NCI-H2196 (cell line): ENCODE measurements around the gene COL9A1.
A peak's percentile ranks its signal among the peaks of the same experiment; 100 is the strongest.

ENCODE experiments used
- DNase-seq: peaks from one replicate; lab custom pipeline; 2025; ENCODE audit not compliant: unreplicated experiment; lab: John Stamatoyannopoulos, UW

COL9A1 gene

DNA sequence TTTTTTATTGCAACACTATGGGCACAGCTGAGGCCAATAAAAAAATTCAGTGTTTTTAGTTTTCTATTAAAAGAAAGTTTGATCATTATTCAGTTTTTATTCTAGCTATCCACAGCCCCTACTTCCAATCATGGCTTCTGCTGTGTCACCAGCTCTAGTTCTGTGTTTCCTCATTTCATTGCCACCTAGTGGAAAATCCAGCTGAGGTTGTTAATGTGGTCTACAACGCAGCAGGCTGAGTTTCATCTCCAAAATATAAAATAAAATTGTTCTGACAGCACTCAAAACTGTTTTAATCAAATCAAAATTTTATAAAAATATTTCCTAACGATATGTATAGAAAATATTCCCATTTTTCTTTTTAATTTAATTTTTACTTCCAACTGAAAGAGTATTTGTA lies 13.6 kb downstream of the COL9A1 start:
- DNase-seq = no peak

DNA sequence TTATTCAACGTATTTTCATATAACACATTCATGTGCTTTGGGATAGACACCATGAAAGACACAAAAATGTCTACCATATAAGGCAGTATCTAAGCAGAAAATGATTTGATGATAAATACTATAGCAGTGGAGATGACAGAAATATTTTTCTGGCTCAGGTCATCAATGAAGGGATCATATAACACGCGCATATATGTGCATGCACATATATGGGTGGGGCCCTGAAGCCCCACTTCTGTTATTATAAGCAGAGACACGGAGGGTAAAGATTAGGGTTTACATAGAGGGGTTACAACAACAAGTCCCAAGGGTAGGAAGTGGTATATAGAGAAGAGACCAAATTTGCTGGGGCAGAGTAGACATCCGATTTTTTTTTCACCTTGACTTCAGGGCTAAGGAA lies 16.0 kb downstream of the COL9A1 start:
- DNase-seq = no peak

DNA sequence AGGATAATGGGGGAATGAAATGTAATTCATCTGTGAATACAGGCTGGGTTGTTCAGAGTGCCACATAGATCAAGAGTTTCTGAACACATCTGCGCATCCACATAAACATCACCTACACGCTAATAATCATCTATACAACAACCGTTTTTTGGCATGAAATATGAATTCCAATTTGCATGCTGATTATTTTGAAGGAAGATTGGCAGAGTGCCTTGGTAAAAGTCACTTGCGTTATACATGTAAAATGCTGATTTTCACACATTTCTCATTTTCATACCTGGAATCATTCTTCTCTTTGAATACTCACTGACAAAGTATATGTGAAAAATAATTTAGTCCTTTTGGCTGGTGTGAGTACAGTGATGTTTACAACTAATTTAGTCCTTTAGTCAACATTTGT lies 17.7 kb downstream of the COL9A1 start:
- no peak for DNase-seq

- DNase-seq = no peak
Observed at GRCh38 chr6:70282919-70283461, 19.9 kb downstream of the COL9A1 start.

- no peak for DNase-seq
Observed at GRCh38 chr6:70282312-70282918, 20.5 kb downstream of the COL9A1 start.

DNA sequence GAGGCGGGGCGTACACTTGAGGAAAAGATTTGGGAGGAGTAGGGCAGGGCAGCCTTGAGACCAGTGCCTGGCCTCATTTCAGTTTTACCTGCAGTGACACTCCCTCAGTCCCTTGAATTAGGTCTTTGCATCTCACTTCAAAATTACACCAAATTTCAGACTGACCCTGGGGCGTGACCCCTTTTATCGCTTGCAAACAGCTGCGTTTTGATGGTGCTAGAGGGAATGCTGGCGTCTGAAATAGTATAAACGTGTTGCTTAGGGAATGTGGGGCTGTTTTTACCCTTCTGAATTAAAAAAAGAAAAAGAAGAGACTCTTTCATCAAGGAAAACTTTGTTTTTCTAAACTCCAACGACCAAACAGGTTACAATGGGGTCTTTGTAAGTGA lies 21.0 kb downstream of the COL9A1 start:
- DNase-seq = no peak

DNA sequence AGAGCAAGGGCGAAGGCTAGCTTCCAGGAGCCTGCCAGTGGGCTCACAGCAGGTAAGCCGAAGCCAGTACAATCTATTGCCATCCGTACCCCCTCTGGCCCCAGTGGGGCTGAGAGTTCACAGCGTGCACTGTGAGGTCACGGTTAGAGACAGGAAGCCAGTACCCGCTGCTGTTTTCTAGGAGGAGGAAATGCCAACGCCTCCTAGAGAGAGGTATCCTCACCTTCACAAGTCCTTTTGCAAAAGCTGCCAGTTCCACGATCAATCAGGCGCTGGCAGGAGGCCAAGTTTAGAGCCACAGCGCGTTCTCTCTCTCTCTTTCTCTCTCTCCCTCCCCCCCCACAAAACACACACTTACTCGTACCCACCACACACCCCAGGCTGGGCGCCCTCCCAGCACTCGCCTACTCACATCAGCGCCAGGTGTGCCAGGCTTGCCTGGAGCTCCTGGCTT lies 22.5 kb downstream of the COL9A1 start:
- DNase-seq = peak; percentile 2

DNA sequence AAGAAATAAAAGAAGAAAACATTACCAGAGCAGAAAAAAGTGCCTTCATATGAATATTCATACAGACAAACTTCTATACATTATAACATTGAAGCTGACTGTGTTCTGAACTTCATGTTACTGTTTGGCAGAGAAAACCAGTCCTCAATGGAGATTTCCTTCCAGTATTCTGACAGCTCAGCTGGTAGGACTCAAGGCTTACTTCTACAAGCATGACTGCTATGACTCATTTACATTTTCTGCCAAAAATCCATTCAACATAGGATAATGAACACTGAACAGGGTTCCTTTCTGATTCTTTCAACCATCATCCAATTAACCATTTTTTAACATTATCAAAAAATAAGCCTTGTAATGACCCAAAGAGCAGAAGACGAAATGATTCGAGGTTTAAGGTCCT lies 25.4 kb downstream of the COL9A1 start:
- no peak for DNase-seq

DNA sequence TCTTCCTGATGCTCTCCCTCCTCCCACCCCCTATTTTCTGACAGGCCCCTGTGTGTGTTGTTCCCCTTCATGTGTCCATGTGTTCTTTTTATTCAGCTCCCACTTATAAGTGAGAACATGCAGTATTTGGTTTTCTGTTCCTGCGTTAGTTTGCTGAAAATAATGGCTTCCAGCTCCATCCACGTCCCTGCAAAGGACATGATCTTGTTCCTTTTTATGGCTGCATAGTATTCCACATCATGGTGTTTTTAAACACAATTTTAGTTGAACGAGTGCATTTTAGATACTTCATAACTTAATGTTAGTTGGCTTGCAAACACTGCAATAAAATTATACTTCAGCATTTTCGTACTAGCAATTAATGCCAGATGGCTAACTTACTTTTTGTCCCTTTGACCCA lies 28.5 kb downstream of the COL9A1 start:
- DNase-seq = no peak

GRCh38 chr6:70272071-70272470 lies 30.8 kb downstream of the COL9A1 start:
- no peak for DNase-seq

DNA sequence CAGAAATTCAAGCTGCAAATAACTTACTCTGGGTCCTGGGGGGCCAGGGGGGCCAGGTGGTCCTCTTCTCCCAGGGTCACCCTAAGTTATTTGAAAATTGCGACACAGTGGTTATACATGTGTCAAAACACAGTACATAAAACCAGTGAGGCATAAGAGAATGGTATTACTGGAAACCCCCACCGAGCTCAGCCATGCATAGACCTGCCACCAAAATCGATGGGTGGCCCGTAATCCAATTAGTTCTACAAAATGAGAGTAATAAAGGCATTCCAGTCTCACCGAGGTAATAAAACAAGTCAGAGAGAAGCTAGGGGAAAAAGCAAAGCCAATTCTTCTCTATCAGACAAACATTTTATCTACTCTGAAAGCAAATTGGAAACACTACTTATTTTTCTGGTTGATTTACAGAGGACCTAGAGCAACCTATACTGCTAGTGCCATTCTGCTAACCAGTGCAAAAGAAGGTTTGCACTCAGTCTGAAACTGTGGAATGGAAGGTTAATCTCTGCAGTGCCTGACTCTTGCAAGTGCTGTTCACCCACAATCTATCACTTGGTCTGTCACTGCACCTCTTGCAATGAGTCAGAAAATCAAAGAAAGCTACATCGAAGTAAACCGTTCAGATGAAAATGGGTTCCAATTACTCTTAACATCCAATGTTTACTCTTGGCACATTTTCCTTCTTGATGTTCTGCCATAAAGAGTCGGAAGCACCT lies 32.4 kb downstream of the COL9A1 start:
- no peak for DNase-seq

DNA sequence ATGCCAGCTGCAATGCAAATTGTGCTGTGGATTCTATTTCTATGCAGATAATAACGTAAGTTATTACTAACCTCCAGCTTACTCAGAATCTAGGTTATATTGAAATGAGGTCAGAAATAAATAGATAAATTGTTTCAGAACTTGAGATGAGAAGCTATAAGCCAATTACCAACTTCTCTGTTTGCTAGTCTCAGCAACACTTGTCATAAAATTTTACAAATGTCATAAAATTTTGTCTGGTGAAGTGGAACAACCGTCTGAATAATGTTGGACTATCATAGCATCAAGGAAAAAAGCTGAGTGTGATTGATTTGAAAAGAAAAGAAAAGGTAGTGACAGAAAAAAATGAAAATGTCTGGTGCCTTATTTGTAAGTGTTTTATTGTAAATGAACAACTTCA lies 36.7 kb downstream of the COL9A1 start:
- DNase-seq = no peak

- no peak for DNase-seq
Observed at GRCh38 chr6:70264306-70264705, 38.6 kb downstream of the COL9A1 start.

- DNase-seq = no peak
Observed at GRCh38 chr6:70258483-70258882, 44.4 kb downstream of the COL9A1 start.

GRCh38 chr6:70257768-70258273 lies 45.1 kb downstream of the COL9A1 start:
- DNase-seq = no peak

DNA sequence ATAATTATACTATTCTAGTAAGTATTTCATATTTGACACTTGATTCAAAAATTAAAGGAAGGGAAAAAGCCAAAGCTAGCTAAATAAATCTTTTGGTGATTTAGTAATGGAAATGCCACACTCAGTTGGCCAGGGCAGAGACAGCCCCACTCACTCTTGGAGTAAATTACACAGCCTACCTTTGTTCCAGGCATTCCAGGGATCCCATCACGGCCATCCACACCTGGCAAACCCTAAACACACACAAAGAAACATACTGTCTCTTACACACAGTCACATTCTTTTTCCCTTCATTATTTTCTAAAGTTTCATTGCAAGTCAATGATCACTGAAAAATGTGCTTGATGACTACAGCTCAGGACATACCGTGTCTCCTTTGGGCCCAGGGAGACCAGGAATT lies 48.1 kb downstream of the COL9A1 start:
- DNase-seq = no peak

GRCh38 chr6:70253923-70254322 lies 49.0 kb downstream of the COL9A1 start:
- no peak for DNase-seq

- DNase-seq = no peak
Observed at GRCh38 chr6:70252604-70253003, 50.3 kb downstream of the COL9A1 start.

- no peak for DNase-seq
Observed at GRCh38 chr6:70246118-70246517, 56.8 kb downstream of the COL9A1 start.

DNA sequence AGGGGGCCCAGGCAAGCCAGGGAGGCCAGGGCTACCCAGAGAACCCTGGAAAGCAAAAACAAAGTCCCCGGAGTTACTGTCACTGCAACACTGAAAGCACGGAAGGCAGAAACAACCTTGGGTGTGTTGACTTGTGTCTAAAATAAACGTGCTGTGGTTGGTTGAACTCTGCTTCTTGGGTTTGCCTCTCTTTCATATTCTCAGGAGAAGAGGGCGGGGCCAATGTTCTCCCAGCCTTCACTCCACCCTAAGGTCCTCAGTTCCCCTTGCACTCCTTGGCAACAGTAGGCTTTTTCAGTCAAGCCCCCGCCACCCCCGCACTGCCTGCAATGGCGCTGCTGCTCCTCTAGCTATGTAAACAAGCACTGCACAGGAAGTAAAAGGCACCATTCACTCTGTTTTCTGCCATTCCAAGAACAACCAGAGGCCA lies 60.9 kb downstream of the COL9A1 start:
- no peak for DNase-seq

- no peak for DNase-seq
Observed at GRCh38 chr6:70241031-70241430, 61.9 kb downstream of the COL9A1 start.

DNA sequence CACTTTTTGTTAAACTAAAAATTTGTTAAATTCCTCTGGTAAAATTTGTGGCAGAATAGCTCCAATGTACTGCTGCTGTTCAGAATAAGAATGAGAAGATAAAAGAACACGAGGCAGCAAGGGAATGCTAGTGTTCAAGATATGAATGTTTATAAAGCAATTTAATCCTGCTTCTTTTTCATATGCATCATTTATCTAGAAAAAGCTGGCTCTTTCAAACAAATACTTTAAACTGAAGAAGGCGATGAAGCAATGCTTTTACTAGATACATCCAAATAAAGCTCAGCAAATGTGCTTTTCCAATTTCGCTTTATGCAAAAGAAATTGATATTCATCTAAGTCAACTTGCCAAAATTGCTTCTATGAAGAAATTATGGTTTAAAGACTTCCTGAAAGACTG lies 66.5 kb downstream of the COL9A1 start:
- DNase-seq = no peak
